ENCODE results near the gene S100Z.

Gene S100Z

DNA sequence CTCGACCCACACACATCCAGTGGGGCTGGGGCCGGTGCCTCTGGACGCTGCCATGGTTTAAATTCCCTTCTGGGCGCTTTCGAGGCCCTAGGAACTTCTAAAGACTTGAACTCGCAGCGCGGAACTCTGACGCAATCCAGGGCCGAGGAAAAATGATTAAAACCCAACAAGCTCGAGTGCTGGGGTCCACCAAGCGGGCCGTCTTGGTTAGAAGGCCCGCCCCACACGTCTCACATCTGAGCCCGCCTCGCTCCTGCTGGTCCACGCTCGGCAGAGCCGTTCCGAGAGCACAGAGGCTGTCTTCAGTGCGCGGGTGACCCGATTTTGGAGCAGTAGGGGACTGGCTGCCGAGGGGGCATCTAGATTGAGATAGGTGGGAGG, 104.6 kb downstream of the S100Z start (continued):
- TF ChIP-seq ZNF354C (tag by site-specific recombination; IDR thresholded peaks at IDR 0.05; ENCODE audit: borderline replicate concordance, low read depth) (no peak), ZNF24 (tag by site-specific recombination; IDR thresholded peaks at IDR 0.05) (no peak), ZNF16 (tag by site-specific recombination; IDR thresholded peaks at IDR 0.05; ENCODE audit: low read depth) (no peak), ZNF777 (tag by site-specific recombination; IDR thresholded peaks at IDR 0.05; ENCODE audit: borderline replicate concordance) (no peak), RBAK (tag by site-specific recombination; IDR thresholded peaks at IDR 0.05) (no peak), REPIN1 (tag by site-specific recombination; IDR thresholded peaks at IDR 0.05; ENCODE audit: low read depth) (no peak), ZNF311 (tag by site-specific recombination; IDR thresholded peaks at IDR 0.05; ENCODE audit: borderline replicate concordance) (no peak), ZNF560 (tag by site-specific recombination; IDR thresholded peaks at IDR 0.05; ENCODE audit: borderline replicate concordance) (no peak)
- TF ChIP-seq, protein P1, sequence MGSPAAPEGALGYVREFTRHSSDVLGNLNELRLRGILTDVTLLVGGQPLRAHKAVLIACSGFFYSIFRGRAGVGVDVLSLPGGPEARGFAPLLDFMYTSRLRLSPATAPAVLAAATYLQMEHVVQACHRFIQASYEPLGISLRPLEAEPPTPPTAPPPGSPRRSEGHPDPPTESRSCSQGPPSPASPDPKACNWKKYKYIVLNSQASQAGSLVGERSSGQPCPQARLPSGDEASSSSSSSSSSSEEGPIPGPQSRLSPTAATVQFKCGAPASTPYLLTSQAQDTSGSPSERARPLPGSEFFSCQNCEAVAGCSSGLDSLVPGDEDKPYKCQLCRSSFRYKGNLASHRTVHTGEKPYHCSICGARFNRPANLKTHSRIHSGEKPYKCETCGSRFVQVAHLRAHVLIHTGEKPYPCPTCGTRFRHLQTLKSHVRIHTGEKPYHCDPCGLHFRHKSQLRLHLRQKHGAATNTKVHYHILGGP (tag by site-specific recombination; IDR thresholded peaks at IDR 0.05) = no peak

DNA sequence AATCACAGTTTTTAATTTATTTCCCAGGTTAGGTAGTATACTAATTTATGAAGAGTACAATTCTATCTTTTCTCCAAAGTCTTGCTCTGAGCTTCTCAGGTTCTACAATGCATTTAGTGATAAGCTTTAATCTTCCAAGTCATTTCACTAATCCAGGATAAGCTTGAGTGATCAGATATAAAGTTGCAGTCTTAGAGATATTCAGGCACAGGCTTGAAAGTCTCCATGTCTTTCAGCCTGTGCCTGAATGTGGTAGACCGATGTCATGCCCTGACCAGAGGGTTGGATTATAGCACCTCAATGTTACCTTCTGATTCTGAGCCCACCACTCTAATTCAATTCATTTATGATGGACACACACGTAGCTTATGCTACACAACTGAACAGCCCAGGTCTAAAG, 106.2 kb downstream of the S100Z start:
- TF ChIP-seq, protein P2, sequence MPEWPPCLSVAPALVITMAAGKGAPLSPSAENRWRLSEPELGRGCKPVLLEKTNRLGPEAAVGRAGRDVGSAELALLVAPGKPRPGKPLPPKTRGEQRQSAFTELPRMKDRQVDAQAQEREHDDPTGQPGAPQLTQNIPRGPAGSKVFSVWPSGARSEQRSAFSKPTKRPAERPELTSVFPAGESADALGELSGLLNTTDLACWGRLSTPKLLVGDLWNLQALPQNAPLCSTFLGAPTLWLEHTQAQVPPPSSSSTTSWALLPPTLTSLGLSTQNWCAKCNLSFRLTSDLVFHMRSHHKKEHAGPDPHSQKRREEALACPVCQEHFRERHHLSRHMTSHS (tag by site-specific recombination; IDR thresholded peaks at IDR 0.05) = no peak
- TF ChIP-seq ZEB2 (tag by site-specific recombination; IDR thresholded peaks at IDR 0.05) (no peak), GLIS1 (tag by site-specific recombination; IDR thresholded peaks at IDR 0.05) (no peak), ZXDB (tag by site-specific recombination; IDR thresholded peaks at IDR 0.05) (no peak), ZNF24 (tag by site-specific recombination; IDR thresholded peaks at IDR 0.05) (no peak), ZNF157 (tag by site-specific recombination; IDR thresholded peaks at IDR 0.05) (no peak), PRDM1 (tag by site-specific recombination; IDR thresholded peaks at IDR 0.05) (no peak), GLI2 (tag by site-specific recombination; IDR thresholded peaks at IDR 0.05; ENCODE audit: borderline replicate concordance, low read depth) (no peak), EGR2 (tag by site-specific recombination; IDR thresholded peaks at IDR 0.05; ENCODE audit: low read depth) (no peak)
- TF ChIP-seq, protein P1 (tag by site-specific recombination; IDR thresholded peaks at IDR 0.05) = no peak
- TF ChIP-seq, protein P3, sequence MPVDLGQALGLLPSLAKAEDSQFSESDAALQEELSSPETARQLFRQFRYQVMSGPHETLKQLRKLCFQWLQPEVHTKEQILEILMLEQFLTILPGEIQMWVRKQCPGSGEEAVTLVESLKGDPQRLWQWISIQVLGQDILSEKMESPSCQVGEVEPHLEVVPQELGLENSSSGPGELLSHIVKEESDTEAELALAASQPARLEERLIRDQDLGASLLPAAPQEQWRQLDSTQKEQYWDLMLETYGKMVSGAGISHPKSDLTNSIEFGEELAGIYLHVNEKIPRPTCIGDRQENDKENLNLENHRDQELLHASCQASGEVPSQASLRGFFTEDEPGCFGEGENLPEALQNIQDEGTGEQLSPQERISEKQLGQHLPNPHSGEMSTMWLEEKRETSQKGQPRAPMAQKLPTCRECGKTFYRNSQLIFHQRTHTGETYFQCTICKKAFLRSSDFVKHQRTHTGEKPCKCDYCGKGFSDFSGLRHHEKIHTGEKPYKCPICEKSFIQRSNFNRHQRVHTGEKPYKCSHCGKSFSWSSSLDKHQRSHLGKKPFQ (tag by site-specific recombination; IDR thresholded peaks at IDR 0.05) = no peak
- ChIA-PET POLR2A (no interaction called here), CTCF (no interaction called here)

More for the DNA sequence above, 106.2 kb downstream of the S100Z start:
- Histone ChIP-seq H3K27ac (ENCODE audit: extremely low read depth, low read depth, low read length) (no peak overlapping the region), H3K36me3 (ENCODE audit: control insufficient read depth in 2 of 2, insufficient read depth in 1 of 2, low read length in 2 of 2) (no peaks in the 10 kb centered on the region), H3K4me3 (ENCODE audit: low read depth, low read length) (no peak overlapping the region), H3K4me1 (ENCODE audit: control insufficient read depth, insufficient read depth, low read length) (peaks cover 3% of the 10 kb centered on the region; the same call in 1 of the 2 replicates), H3K9me3 (ENCODE audit: control insufficient read depth, insufficient read depth, low read depth, low read length) (no peaks in the 10 kb centered on the region)
